Measurements from ENCODE around the gene PEX14. TPM values are rescaled to one million over a fixed set of nuclear protein-coding genes. Genes with fewer than 3 reads are reported as not detected.

Gene PEX14
- total and polyA plus RNA-seq, 5 donors from 2014 or later = 3.5 to 22.4 (median 4.9) TPM

- H3K36me3 Mint-ChIP-seq = peaks cover 3% of the 10 kb centered on the region
- peak overlapping the region in 1 of 3 donors; percentile 60 for H3K27ac Mint-ChIP-seq
- no peaks in the 10 kb centered on the region for H3K27me3 ChIP-seq (ENCODE audit: control insufficient read depth, insufficient read depth, low read length)
- H3K9me3 Mint-ChIP-seq = peaks cover 0 to 1% (median 0%) of the 10 kb centered on the region in 7 donors
- no peaks in the 10 kb centered on the region for H3K27me3 Mint-ChIP-seq
- no peaks in the 10 kb centered on the region for H3K9me3 ChIP-seq (ENCODE audit: control insufficient read depth in 2 of 2, low read length in 2 of 2)
- DNase-seq (no peak), ATAC-seq (ENCODE audit: low read depth in 2 of 2) (no peak)
- no peak overlapping the region for H3K4me3 Mint-ChIP-seq
- H3K27ac ChIP-seq (ENCODE audit: insufficient read depth, low read length, poor library complexity, severe bottlenecking) = no peak overlapping the region
- H3K4me3 ChIP-seq (ENCODE audit: low read depth, low read length) = no peak overlapping the region
- H3K36me3 ChIP-seq (ENCODE audit: control insufficient read depth, insufficient read depth, low read length) = no peaks in the 10 kb centered on the region
- no peaks in the 10 kb centered on the region for H3K4me1 ChIP-seq (ENCODE audit: control insufficient read depth, insufficient read depth, low read length, poor library complexity, severe bottlenecking)
- peaks cover 0 to 6% (median 2%) of the 10 kb centered on the region in 4 donors for H3K4me1 Mint-ChIP-seq
Measured at GRCh38 chr1:10578070-10578469, 103.3 kb downstream of the PEX14 start.

GRCh38 chr1:10583641-10584040, 108.9 kb downstream of the PEX14 start:
- H3K27ac Mint-ChIP-seq = no peak overlapping the region
- H3K36me3 ChIP-seq (ENCODE audit: control insufficient read depth, insufficient read depth, low read length) = no peaks in the 10 kb centered on the region
- peaks cover 0 to 1% (median 0%) of the 10 kb centered on the region in 7 donors for H3K9me3 Mint-ChIP-seq
- no peak for ATAC-seq (ENCODE audit: low read depth in 2 of 2)
- no peaks in the 10 kb centered on the region for H3K36me3 Mint-ChIP-seq
- H3K4me3 Mint-ChIP-seq = no peak overlapping the region
- H3K27me3 ChIP-seq (ENCODE audit: control insufficient read depth, insufficient read depth, low read length) = no peaks in the 10 kb centered on the region
- H3K9me3 ChIP-seq (ENCODE audit: control insufficient read depth in 2 of 2, low read length in 2 of 2) = no peaks in the 10 kb centered on the region
- no peak overlapping the region for H3K4me3 ChIP-seq (ENCODE audit: low read depth, low read length)
- no peak for DNase-seq
- H3K4me1 Mint-ChIP-seq = peaks cover 0 to 12% (median 8%) of the 10 kb centered on the region in 4 donors
- H3K27me3 Mint-ChIP-seq = no peaks in the 10 kb centered on the region
- H3K27ac ChIP-seq (ENCODE audit: insufficient read depth, low read length, poor library complexity, severe bottlenecking) = no peak overlapping the region
- no peaks in the 10 kb centered on the region for H3K4me1 ChIP-seq (ENCODE audit: control insufficient read depth, insufficient read depth, low read length, poor library complexity, severe bottlenecking)

- H3K36me3 Mint-ChIP-seq = no peaks in the 10 kb centered on the region
- no peak for ATAC-seq (ENCODE audit: low read depth in 2 of 2)
Measured at GRCh38 chr1:10585242-10585641, 110.5 kb downstream of the PEX14 start.

GRCh38 chr1:10586125-10586524, 111.4 kb downstream of the PEX14 start:
- no peaks in the 10 kb centered on the region for H3K4me1 ChIP-seq (ENCODE audit: control insufficient read depth, insufficient read depth, low read length, poor library complexity, severe bottlenecking)
- no peak overlapping the region for H3K27ac ChIP-seq (ENCODE audit: insufficient read depth, low read length, poor library complexity, severe bottlenecking)
- Mint-ChIP-seq H3K9me3 (peaks cover 0 to 1% (median 0%) of the 10 kb centered on the region in 7 donors), H3K4me1 (peaks cover 0 to 12% (median 9%) of the 10 kb centered on the region in 4 donors), H3K4me3 (no peak overlapping the region), H3K36me3 (no peaks in the 10 kb centered on the region), H3K27ac (no peak overlapping the region), H3K27me3 (no peaks in the 10 kb centered on the region)
- no peak for DNase-seq
- no peak for ATAC-seq (ENCODE audit: low read depth in 2 of 2)
- H3K27me3 ChIP-seq (ENCODE audit: control insufficient read depth, insufficient read depth, low read length) = no peaks in the 10 kb centered on the region
- no peak overlapping the region for H3K4me3 ChIP-seq (ENCODE audit: low read depth, low read length)
- H3K9me3 ChIP-seq (ENCODE audit: control insufficient read depth in 2 of 2, low read length in 2 of 2) = no peaks in the 10 kb centered on the region
- no peaks in the 10 kb centered on the region for H3K36me3 ChIP-seq (ENCODE audit: control insufficient read depth, insufficient read depth, low read length)

More at GRCh38 chr1:10585242-10585641, 110.5 kb downstream of the PEX14 start:
- H3K4me3 Mint-ChIP-seq = no peak overlapping the region
- Histone ChIP-seq H3K9me3 (ENCODE audit: control insufficient read depth in 2 of 2, low read length in 2 of 2) (no peaks in the 10 kb centered on the region), H3K4me1 (ENCODE audit: control insufficient read depth, insufficient read depth, low read length, poor library complexity, severe bottlenecking) (no peaks in the 10 kb centered on the region), H3K27me3 (ENCODE audit: control insufficient read depth, insufficient read depth, low read length) (no peaks in the 10 kb centered on the region), H3K27ac (ENCODE audit: insufficient read depth, low read length, poor library complexity, severe bottlenecking) (no peak overlapping the region), H3K36me3 (ENCODE audit: control insufficient read depth, insufficient read depth, low read length) (no peaks in the 10 kb centered on the region), H3K4me3 (ENCODE audit: low read depth, low read length) (no peak overlapping the region)
- DNase-seq = no peak
- H3K27me3 Mint-ChIP-seq = no peaks in the 10 kb centered on the region
- H3K27ac Mint-ChIP-seq = no peak overlapping the region
- peaks cover 0 to 12% (median 9%) of the 10 kb centered on the region in 4 donors for H3K4me1 Mint-ChIP-seq
- H3K9me3 Mint-ChIP-seq = peaks cover 0 to 1% (median 0%) of the 10 kb centered on the region in 7 donors

- Histone ChIP-seq H3K4me1 (ENCODE audit: control insufficient read depth, insufficient read depth, low read length, poor library complexity, severe bottlenecking) (no peaks in the 10 kb centered on the region), H3K36me3 (ENCODE audit: control insufficient read depth, insufficient read depth, low read length) (peaks cover 2% of the 10 kb centered on the region), H3K9me3 (ENCODE audit: control insufficient read depth in 2 of 2, low read length in 2 of 2) (no peaks in the 10 kb centered on the region), H3K27ac (ENCODE audit: insufficient read depth, low read length, poor library complexity, severe bottlenecking) (no peak overlapping the region), H3K4me3 (ENCODE audit: low read depth, low read length) (no peak overlapping the region), H3K27me3 (ENCODE audit: control insufficient read depth, insufficient read depth, low read length) (no peaks in the 10 kb centered on the region)
- ATAC-seq (ENCODE audit: low read depth in 2 of 2) = no peak
- Mint-ChIP-seq H3K4me1 (peaks cover 0 to 12% (median 5%) of the 10 kb centered on the region in 4 donors), H3K27ac (no peak overlapping the region), H3K27me3 (no peaks in the 10 kb centered on the region), H3K4me3 (no peak overlapping the region), H3K36me3 (no peaks in the 10 kb centered on the region), H3K9me3 (peaks cover 0 to 1% (median 0%) of the 10 kb centered on the region in 7 donors)
- DNase-seq = no peak
Measured at GRCh38 chr1:10588640-10589039, 113.9 kb downstream of the PEX14 start.

- Mint-ChIP-seq H3K4me3 (no peak overlapping the region), H3K36me3 (no peaks in the 10 kb centered on the region), H3K4me1 (peaks cover 0 to 9% (median 4%) of the 10 kb centered on the region in 4 donors), H3K27me3 (no peaks in the 10 kb centered on the region), H3K9me3 (peaks cover 0 to 1% (median 0%) of the 10 kb centered on the region in 7 donors), H3K27ac (no peak overlapping the region)
- H3K27ac ChIP-seq (ENCODE audit: insufficient read depth, low read length, poor library complexity, severe bottlenecking) = no peak overlapping the region
- H3K9me3 ChIP-seq (ENCODE audit: control insufficient read depth in 2 of 2, low read length in 2 of 2) = no peaks in the 10 kb centered on the region
- no peaks in the 10 kb centered on the region for H3K4me1 ChIP-seq (ENCODE audit: control insufficient read depth, insufficient read depth, low read length, poor library complexity, severe bottlenecking)
- ATAC-seq (ENCODE audit: low read depth in 2 of 2) (no peak), DNase-seq (no peak)
- H3K27me3 ChIP-seq (ENCODE audit: control insufficient read depth, insufficient read depth, low read length) = no peaks in the 10 kb centered on the region
- no peak overlapping the region for H3K4me3 ChIP-seq (ENCODE audit: low read depth, low read length)
- peaks cover 2% of the 10 kb centered on the region for H3K36me3 ChIP-seq (ENCODE audit: control insufficient read depth, insufficient read depth, low read length)
Measured at GRCh38 chr1:10589074-10589473, 114.3 kb downstream of the PEX14 start.

- no peak for DNase-seq
- Histone ChIP-seq H3K27me3 (ENCODE audit: control insufficient read depth, insufficient read depth, low read length) (no peaks in the 10 kb centered on the region), H3K9me3 (ENCODE audit: control insufficient read depth in 2 of 2, low read length in 2 of 2) (no peaks in the 10 kb centered on the region), H3K36me3 (ENCODE audit: control insufficient read depth, insufficient read depth, low read length) (peaks cover 2% of the 10 kb centered on the region), H3K4me3 (ENCODE audit: low read depth, low read length) (no peak overlapping the region), H3K27ac (ENCODE audit: insufficient read depth, low read length, poor library complexity, severe bottlenecking) (no peak overlapping the region), H3K4me1 (ENCODE audit: control insufficient read depth, insufficient read depth, low read length, poor library complexity, severe bottlenecking) (no peaks in the 10 kb centered on the region)
- Mint-ChIP-seq H3K4me1 (peaks cover 0 to 10% (median 7%) of the 10 kb centered on the region in 4 donors), H3K27ac (peak overlapping the region in 1 of 3 donors; percentile 3), H3K27me3 (no peaks in the 10 kb centered on the region), H3K9me3 (no peaks in the 10 kb centered on the region), H3K4me3 (no peak overlapping the region), H3K36me3 (peaks cover 2% of the 10 kb centered on the region)
- ATAC-seq (ENCODE audit: low read depth in 2 of 2) = no peak
Measured at GRCh38 chr1:10591010-10591409, 116.3 kb downstream of the PEX14 start.

- H3K4me3 Mint-ChIP-seq = no peak overlapping the region
- no peak overlapping the region for H3K4me3 ChIP-seq (ENCODE audit: low read depth, low read length)
- no peak overlapping the region for H3K27ac Mint-ChIP-seq
- H3K36me3 Mint-ChIP-seq = peaks cover 2% of the 10 kb centered on the region
- DNase-seq (no peak), ATAC-seq (ENCODE audit: low read depth in 2 of 2) (no peak)
- no peak overlapping the region for H3K27ac ChIP-seq (ENCODE audit: insufficient read depth, low read length, poor library complexity, severe bottlenecking)
- no peaks in the 10 kb centered on the region for H3K27me3 Mint-ChIP-seq
- no peaks in the 10 kb centered on the region for H3K27me3 ChIP-seq (ENCODE audit: control insufficient read depth, insufficient read depth, low read length)
- H3K4me1 Mint-ChIP-seq = peaks cover 0 to 8% (median 7%) of the 10 kb centered on the region in 4 donors
- no peaks in the 10 kb centered on the region for H3K9me3 Mint-ChIP-seq
- H3K4me1 ChIP-seq (ENCODE audit: control insufficient read depth, insufficient read depth, low read length, poor library complexity, severe bottlenecking) = no peaks in the 10 kb centered on the region
- H3K9me3 ChIP-seq (ENCODE audit: control insufficient read depth in 2 of 2, low read length in 2 of 2) = no peaks in the 10 kb centered on the region
- peaks cover 2% of the 10 kb centered on the region for H3K36me3 ChIP-seq (ENCODE audit: control insufficient read depth, insufficient read depth, low read length)
Measured at GRCh38 chr1:10592373-10592772, 117.6 kb downstream of the PEX14 start.

Data from CD4-positive, CD25-positive, alpha-beta regulatory T cell (primary cell).